Lower leg skin (tissue), 4 donors: ENCODE results near the gene PRLH. TPM values are rescaled to one million over a fixed set of nuclear protein-coding genes. Genes with fewer than 3 reads are reported as not detected.
A peak's percentile ranks its signal among the peaks of the same experiment; 100 is the strongest.

ENCODE experiments used
- DNase-seq, 2 donors: peaks; one replicate each; pipeline ENCODE4 v3.0.0-alpha.2; 2019; ENCODE audit warnings: low spot score in 2 of 2
- H3K4me3 ChIP-seq: fragments of 200-600 bp; sonication (generic); 2 replicates; pipeline ENCODE4 v1.5.1; 2017; ENCODE audit warnings: mild to moderate bottlenecking, low read depth; ENCODE audit not compliant: poor library complexity, severe bottlenecking
- CTCF ChIP-seq, 3 donors: fragments of 450-650 bp; IDR thresholded peaks; one replicate each; pipeline ENCODE4 v1.5.1; 2016; ENCODE audit warnings: antibody characterized with exemption in 3 of 3, mild to moderate bottlenecking in 3 of 3, moderate library complexity in 2 of 3
- POLR2A ChIP-seq, 2 donors: fragments of 450-650 bp; IDR thresholded peaks; one replicate each; pipeline ENCODE4 v1.6.1; 2016 to 2017; ENCODE audit warnings: antibody characterized with exemption in 2 of 2, mild to moderate bottlenecking in 1 of 2, moderate library complexity in 1 of 2
- WGBS, 2 donors: methylation state at CpG; one replicate each; pipeline ENCODE4 v1.1.5; 2018; 5-methylcytosine and 5-hydroxymethylcytosine counted together
- intact Hi-C: fragments of 100-400 bp; cut with DNase I; formaldehyde crosslinking; loops from one replicate; pipeline ENCODE4 v1.15.0; 2023; ENCODE audit warnings: low total_unique reads
- total RNA-seq, 4 donors: library from RNA; depleted of rRNA; stranded (reverse); fragments of >200 nt; gene quantifications; one replicate each; pipeline ENCODE4 v1.1.0, GENCODE V29; 2016

Gene PRLH
- total RNA-seq, 4 donors from 2014 or later: not detected

- WGBS, 2 donors: 89 to 96% methylated on average over 7 of the region's 7 CpGs
- TF ChIP-seq POLR2A (IDR thresholded peaks at IDR 0.05) (no peak), CTCF (IDR thresholded peaks at IDR 0.05) (no peak)
- intact Hi-C loops: loop anchor here (5.0 kb wide), 1 partner anchor 59 kb away; no protein-coding TSS in a partner anchor
- no peak for DNase-seq
- no peak overlapping the region for H3K4me3 ChIP-seq
Measured at GRCh38 chr2:237571551-237571950, 5.2 kb downstream of the PRLH start.

DNA sequence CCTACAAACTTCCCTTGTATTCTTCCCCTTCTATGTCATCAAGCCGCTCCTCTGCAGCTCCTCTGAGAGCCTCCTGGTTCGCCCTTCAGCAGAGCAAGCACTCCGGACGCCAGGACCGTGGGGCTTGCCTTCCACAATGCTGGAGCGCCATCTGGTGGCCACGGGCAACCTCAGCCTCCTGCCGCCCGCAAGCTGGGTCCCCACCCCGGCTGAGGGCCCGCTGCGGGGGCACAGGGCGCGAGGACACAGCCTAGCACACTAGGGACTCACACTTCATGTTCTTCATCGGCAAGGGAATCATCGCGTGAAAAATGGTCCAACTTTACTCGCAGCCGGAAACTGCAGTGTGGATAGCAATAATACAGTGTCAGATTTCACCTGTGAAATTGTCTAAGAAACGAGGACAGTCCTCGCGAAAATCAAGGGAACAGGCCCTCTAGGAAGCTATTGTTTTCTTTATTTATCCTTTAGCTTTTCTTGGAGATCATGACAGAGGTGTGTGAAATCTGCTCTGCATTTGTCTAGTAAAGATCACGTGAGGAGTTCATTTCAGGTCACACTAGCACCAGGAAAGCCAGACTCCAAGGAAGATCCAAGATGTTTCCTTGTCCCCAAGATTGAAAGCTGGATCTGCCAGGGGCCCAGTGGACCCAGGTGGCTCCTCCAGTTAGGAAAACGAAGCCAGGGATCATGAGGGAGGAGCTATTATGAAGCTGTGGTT, 5.8 kb downstream of the PRLH start:
- H3K4me3 ChIP-seq: no peak overlapping the region
- intact Hi-C loops: loop anchor here (5.0 kb wide), 1 partner anchor 60 kb away; no protein-coding TSS in a partner anchor
- 9% methylated on average over 24 of the region's 24 CpGs for WGBS, 2 donors
- peak; percentile 85 to 97 for DNase-seq
- TF ChIP-seq CTCF (IDR thresholded peaks at IDR 0.05) (peak in 1 of 3 donors; percentile 97), POLR2A (IDR thresholded peaks at IDR 0.05) (no peak)

DNA sequence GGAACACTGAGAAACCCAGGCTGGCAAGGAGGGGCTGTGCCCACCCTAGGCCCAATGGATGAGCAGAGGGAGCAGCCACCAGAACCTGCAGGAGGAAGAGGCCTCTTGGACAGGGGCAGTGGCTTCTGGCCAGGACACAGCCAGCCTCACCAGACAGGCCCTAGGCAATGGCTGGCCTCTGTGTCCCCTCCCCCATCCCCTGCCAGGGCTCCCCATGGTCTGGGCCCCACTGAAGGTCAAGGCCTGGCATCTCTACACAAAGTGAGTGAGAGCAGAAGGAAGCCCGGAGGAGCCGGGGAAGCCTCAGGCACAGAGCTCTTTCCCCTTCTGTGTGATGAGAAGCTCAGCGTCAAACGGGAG, 6.3 kb downstream of the PRLH start:
- intact Hi-C loops: loop anchor here (5.0 kb wide), 1 partner anchor 60 kb away; no protein-coding TSS in a partner anchor
- no peak for TF ChIP-seq CTCF (IDR thresholded peaks at IDR 0.05)
- TF ChIP-seq POLR2A (IDR thresholded peaks at IDR 0.05): no peak
- 81 to 85% methylated on average over 4 of the region's 4 CpGs for WGBS, 2 donors
- H3K4me3 ChIP-seq: no peak overlapping the region
- no peak for DNase-seq

- no peak for TF ChIP-seq POLR2A (IDR thresholded peaks at IDR 0.05)
- no peak for TF ChIP-seq CTCF (IDR thresholded peaks at IDR 0.05)
- WGBS, 2 donors: 92 to 93% methylated on average over 8 of the region's 8 CpGs
- no peak for DNase-seq
- H3K4me3 ChIP-seq: no peak overlapping the region
- intact Hi-C loops: loop anchor here (5.0 kb wide), 1 partner anchor 62 kb away; no protein-coding TSS in a partner anchor
Measured at GRCh38 chr2:237573721-237574415, 7.5 kb downstream of the PRLH start.

- intact Hi-C loops: loop anchor here (5.0 kb wide), 1 partner anchor 62 kb away; no protein-coding TSS in a partner anchor
- 88 to 93% methylated on average over 9 of the region's 9 CpGs for WGBS, 2 donors
- no peak for DNase-seq
- H3K4me3 ChIP-seq: no peak overlapping the region
- no peak for TF ChIP-seq CTCF (IDR thresholded peaks at IDR 0.05)
- TF ChIP-seq POLR2A (IDR thresholded peaks at IDR 0.05): no peak
Measured at GRCh38 chr2:237574467-237574866, 8.1 kb downstream of the PRLH start.
